ENCODE data around the gene VSNL1.

VSNL1 gene

DNA sequence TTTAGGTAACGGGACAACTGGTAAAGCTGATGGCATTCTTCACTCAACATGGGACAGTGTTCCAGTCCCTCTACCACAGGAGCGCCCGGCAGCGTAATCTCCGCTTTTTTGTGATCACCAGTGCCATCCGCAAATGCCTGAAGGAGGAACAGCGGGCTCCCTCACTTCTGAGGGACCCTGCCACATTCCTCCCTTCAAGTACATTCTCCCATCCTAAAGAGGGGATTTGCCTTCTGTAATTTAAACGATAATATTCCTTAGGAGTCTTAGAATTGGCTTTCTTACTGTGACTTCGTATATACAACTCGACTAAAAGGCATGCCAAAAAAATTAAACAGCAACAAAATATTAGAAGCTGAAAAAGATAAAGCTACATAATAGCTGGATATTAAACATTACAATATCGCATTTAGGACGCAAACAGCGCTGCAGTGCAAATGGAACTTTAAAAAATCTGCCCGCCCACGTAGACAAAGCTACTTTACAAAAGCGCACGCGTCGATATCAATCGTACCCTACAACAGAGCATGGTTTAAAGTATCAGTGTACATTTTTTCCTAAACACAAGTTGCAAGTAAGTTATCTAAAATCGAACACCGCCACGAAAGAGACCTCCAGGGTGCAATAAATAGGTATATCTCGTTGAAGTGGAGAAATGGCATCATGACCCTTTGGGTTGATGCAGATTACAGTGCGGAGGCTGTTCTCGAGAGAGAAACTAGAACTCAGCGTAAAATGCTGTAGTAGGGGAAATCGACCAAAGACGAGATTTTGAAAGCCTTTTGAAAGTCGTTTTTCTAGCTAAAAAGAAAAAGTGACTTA lies 2.3 kb upstream of the VSNL1 start:
- Mint-ChIP-seq H3K27ac (no peak overlapping the region), H3K36me3 (ENCODE audit: low read depth) (no peaks in the 10 kb centered on the region), H3K9me3 (no peaks in the 10 kb centered on the region), H3K4me1 (ENCODE audit: low read depth) (peaks cover 5% of the 10 kb centered on the region), H3K27me3 (peaks cover 60% of the 10 kb centered on the region), H3K4me3 (no peak overlapping the region)
- no peak for DNase-seq

DNA sequence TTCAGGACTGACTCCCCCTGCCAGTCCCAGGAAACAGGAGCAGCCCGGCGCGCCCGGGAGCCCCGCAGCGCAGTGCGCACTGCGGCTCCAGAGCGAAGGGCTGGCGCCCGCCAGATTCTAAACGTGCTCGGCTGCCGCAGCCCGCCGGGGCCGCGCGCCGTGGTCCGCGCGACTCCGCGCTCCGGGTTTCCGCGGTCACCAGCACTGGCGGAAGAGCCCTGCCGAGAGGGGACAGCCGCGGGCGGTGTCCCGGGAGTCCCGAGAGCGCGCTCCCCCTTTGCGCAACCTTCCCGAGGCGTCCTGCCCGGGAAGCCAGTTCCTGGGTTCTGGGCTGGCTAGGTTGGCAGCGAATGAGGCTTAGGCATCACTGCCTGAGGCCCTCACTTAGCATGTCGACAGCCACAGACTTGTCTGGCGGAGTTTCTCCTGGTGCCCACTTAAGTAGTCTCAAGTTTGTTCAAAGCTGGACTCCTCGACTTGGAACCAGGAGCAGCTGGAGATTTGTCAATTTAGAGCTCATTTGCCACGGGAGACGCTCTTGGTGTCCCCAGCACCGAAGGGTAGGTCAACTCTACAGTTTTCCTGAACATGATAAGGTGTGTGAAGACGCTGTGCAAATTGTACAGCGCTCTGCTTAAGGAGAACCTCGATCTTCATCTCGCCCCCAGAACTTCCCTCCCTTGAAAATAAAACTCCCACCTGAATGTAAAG lies 1.5 kb upstream of the VSNL1 start:
- DNase-seq = no peak
- Mint-ChIP-seq H3K4me1 (ENCODE audit: low read depth) (peaks cover 5% of the 10 kb centered on the region), H3K4me3 (no peak overlapping the region), H3K9me3 (no peaks in the 10 kb centered on the region), H3K27ac (no peak overlapping the region), H3K36me3 (ENCODE audit: low read depth) (no peaks in the 10 kb centered on the region), H3K27me3 (peaks cover 65% of the 10 kb centered on the region)

DNA sequence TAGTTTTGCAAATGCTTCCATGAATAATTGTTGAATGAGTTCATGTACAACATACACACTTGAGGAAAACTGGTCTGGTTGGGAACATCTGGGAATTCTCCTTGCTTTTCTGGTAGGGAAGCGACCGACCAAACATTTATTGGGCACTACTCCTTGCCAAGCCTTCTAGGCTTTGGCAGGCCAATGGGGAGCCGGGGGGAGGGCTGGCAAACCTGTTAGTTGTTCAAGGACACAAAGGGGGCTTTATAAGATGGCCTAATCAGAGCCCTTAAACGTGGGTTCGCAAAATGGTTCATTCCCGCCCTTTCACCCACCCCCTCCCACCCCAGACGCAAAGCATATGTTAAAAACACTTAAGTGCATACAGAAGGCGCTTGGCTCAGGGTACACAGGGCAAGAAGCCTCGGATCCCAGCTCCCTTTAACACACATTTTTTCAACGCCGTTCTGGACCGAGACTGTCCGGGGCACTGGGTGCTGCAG lies 844 bp upstream of the VSNL1 start:
- DNase-seq = no peak
- Mint-ChIP-seq H3K27me3 (peaks cover 69% of the 10 kb centered on the region), H3K36me3 (ENCODE audit: low read depth) (no peaks in the 10 kb centered on the region), H3K9me3 (no peaks in the 10 kb centered on the region), H3K4me1 (ENCODE audit: low read depth) (peaks cover 5% of the 10 kb centered on the region), H3K27ac (no peak overlapping the region), H3K4me3 (no peak overlapping the region)

DNA sequence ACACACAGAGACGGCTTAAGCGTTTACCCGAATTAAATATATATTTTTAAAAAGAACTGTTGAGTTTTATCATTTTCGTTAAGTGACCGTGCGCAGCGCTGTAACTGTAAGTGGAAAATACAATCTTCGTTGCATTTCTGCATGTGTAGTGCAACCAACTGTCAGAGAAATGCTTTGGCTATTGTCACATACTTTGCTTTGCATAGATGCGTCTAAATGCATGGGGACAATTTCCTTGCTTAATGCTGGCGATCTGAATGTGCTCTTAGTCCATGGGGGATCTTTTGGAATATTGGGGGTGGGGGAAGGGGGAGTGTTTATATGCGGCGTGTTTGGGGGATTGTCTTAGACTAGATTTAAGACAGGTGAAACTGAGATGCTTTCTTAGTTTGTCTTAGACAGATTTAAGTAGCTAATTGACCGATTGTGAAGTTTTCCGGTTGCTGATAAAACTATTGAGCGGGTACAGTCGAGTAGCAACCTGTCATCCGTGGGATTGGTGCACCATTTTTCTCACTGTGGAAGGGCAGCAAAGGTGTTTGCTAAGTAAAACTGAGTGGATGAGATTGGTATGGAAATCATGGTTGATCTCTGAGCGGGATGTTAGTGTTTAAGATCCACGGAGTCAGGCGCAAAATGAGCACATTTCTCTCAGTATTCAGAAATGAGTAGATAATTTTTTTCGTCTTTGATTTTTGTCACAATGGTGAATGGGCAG lies 476 bp downstream of the VSNL1 start:
- H3K4me3 Mint-ChIP-seq = no peak overlapping the region
- H3K27me3 Mint-ChIP-seq = peaks cover 69% of the 10 kb centered on the region
- H3K36me3 Mint-ChIP-seq (ENCODE audit: low read depth) = no peaks in the 10 kb centered on the region
- peaks cover 5% of the 10 kb centered on the region for H3K4me1 Mint-ChIP-seq (ENCODE audit: low read depth)
- no peak overlapping the region for H3K27ac Mint-ChIP-seq
- no peak for DNase-seq
- no peaks in the 10 kb centered on the region for H3K9me3 Mint-ChIP-seq

DNA sequence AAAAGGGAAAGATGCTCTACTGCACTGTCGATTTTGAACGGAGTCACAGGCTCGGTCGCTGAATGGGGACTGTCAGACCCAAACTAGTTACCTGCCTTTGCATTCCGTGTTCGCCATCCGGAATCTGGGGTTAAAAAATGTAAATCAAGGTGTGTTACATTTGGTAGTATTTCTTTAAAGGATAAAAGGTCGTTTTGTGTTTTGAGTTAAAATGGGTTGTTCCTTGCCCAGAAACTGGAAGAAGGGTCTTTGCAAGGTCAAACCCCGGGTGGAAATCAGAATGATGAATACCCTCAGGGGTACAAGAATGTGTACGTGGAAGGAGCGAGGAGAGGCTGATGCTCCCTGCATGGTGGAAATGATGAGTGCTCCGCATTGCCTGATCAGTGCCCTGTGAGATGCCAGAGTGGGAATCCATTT lies 1.0 kb downstream of the VSNL1 start:
- Mint-ChIP-seq H3K27ac (no peak overlapping the region), H3K4me1 (ENCODE audit: low read depth) (peaks cover 5% of the 10 kb centered on the region), H3K4me3 (no peak overlapping the region), H3K9me3 (no peaks in the 10 kb centered on the region), H3K36me3 (ENCODE audit: low read depth) (no peaks in the 10 kb centered on the region), H3K27me3 (peaks cover 63% of the 10 kb centered on the region)
- DNase-seq = no peak

DNA sequence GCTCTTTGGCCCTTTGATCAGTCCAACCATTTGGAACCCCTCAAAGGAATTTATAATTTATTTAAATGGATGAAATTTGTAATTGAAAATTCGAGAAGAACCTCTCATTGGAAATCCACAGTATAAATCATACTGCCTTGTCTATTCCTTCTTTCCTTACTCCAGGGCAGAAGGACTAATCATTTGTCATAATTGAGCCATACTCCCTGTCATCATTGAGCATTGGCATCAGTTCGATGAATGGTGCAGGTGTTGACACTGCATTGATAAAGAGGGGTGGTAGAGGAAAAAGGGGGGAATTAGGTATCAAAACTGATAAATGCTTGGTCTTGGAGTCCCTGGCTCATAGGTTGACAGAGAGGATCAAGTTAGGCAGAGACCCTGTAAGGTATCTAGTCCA lies 2.0 kb downstream of the VSNL1 start:
- peaks cover 57% of the 10 kb centered on the region for H3K27me3 Mint-ChIP-seq
- H3K9me3 Mint-ChIP-seq = no peaks in the 10 kb centered on the region
- no peaks in the 10 kb centered on the region for H3K36me3 Mint-ChIP-seq (ENCODE audit: low read depth)
- H3K4me1 Mint-ChIP-seq (ENCODE audit: low read depth) = peaks cover 5% of the 10 kb centered on the region
- no peak for DNase-seq
- H3K27ac Mint-ChIP-seq = no peak overlapping the region
- H3K4me3 Mint-ChIP-seq = no peak overlapping the region

DNA sequence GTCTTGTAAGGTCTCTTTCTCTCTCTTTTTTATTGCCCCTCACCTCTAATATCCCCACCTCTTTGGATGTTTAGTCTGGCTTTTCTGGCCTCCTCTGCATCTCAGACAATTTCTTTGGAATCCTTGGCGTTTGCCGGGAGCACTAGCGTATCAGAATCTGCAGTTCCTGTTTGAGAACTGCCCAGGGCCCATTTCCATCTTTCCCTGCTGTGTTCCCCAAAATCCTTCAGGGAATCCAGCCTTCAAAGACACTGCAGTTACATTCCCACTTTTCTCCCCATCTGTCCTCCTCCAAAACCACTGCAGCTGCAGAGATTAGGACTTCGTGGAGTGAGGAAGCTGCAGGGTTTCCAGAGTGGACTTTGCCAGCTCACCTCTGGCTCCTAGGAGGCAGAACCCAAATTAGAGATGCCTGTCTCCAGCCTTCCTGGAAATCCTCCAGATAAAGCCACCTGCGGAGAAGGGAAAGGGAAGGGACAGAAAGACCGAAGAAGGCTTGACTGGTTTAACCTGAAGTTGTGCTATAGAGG lies 2.7 kb downstream of the VSNL1 start:
- no peaks in the 10 kb centered on the region for H3K9me3 Mint-ChIP-seq
- H3K27me3 Mint-ChIP-seq = peaks cover 53% of the 10 kb centered on the region
- DNase-seq = no peak
- no peak overlapping the region for H3K27ac Mint-ChIP-seq
- no peaks in the 10 kb centered on the region for H3K36me3 Mint-ChIP-seq (ENCODE audit: low read depth)
- no peak overlapping the region for H3K4me3 Mint-ChIP-seq
- peaks cover 4% of the 10 kb centered on the region for H3K4me1 Mint-ChIP-seq (ENCODE audit: low read depth)

DNA sequence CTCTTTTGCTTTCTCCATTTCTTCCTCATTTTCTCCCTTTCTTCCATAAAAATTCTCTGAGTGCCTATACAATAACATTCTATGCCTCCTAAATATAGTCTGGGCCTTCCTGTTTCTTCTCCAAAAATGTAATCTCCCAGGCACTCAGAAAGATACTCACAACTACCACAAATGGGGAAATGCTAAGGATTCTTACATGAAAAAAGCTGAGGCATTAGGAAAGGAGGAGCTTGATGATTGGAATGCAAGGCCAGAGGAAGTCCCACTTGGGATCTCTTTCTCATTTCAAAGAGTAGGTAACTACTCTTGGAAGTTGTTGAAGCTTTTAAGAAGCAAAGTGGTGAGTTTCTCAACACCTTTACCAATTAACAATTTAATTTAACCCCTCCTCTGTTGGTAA lies 3.4 kb downstream of the VSNL1 start:
- Mint-ChIP-seq H3K36me3 (ENCODE audit: low read depth) (no peaks in the 10 kb centered on the region), H3K4me1 (ENCODE audit: low read depth) (no peaks in the 10 kb centered on the region), H3K4me3 (no peak overlapping the region), H3K9me3 (no peaks in the 10 kb centered on the region), H3K27ac (no peak overlapping the region), H3K27me3 (peaks cover 55% of the 10 kb centered on the region)
- DNase-seq = no peak

DNA sequence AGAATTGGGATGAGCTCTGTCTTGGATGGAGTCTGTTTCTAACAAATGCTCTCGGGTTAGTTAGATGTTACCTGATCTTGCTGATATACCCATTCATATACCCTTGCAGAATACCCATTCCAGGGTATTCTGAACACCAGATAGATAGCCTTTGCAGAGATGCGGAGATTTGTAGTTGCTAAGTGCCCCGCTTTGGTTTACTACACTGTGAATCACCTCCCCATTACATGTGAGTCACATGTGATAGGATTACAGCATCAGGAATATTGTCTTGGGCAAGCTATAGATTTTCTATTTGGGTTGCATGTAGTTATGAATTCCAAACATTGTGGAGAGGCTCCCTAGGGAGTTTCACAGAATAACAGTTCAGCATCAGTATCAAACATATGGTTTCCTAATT lies 3.8 kb downstream of the VSNL1 start:
- Mint-ChIP-seq H3K27ac (no peak overlapping the region), H3K27me3 (peaks cover 55% of the 10 kb centered on the region)

DNA sequence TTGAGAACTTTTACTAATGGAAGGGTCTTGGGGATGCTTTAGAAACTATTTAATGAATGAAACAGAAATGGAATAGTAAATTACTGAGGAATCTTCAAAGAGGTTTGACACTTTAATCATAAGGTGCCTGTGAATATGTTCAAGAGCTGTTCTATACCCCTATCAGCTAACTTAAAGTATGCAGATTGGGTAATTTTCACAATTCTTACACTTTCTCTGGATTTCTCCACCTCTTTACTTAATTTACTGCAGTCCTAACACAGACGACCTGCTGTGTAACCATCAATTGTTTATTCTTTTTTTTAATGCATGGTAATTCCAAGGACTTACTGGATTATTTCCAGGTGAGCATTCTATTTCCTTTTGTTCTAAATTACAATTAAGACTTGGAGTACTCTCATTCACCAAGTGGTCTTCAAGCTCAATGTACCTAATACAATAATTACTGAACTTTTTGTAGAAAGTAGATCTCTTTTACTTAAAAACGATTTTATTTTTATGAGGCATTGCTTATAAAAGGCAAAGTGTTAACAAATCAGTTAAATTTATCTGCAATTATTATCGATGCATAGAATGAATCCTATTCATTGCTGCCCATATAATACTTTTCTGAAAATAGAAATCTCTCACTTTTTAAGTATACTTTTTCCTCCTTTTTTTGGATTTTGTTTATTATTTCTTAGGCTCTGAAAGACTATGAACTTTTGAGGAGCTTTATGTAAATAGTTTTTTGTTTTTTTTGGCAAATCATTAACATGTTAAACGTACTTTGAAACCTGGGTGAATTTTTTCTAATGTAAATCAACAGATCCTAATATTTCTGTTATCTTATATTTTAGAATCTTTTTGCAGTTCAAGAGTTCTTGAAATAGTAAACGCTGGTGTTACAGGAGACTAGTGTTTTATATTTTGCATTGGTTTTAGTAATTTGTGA lies 5.5 kb downstream of the VSNL1 start:
- no peaks in the 10 kb centered on the region for H3K36me3 Mint-ChIP-seq (ENCODE audit: low read depth)
- peaks cover 42% of the 10 kb centered on the region for H3K27me3 Mint-ChIP-seq
- no peaks in the 10 kb centered on the region for H3K9me3 Mint-ChIP-seq
- no peaks in the 10 kb centered on the region for H3K4me1 Mint-ChIP-seq (ENCODE audit: low read depth)
- no peak overlapping the region for H3K27ac Mint-ChIP-seq
- no peak overlapping the region for H3K4me3 Mint-ChIP-seq
- no peak for DNase-seq

More for the DNA sequence above, 3.8 kb downstream of the VSNL1 start:
- Mint-ChIP-seq H3K4me1 (ENCODE audit: low read depth) (no peaks in the 10 kb centered on the region), H3K9me3 (no peaks in the 10 kb centered on the region), H3K36me3 (ENCODE audit: low read depth) (no peaks in the 10 kb centered on the region), H3K4me3 (no peak overlapping the region)
- DNase-seq = no peak

DNA sequence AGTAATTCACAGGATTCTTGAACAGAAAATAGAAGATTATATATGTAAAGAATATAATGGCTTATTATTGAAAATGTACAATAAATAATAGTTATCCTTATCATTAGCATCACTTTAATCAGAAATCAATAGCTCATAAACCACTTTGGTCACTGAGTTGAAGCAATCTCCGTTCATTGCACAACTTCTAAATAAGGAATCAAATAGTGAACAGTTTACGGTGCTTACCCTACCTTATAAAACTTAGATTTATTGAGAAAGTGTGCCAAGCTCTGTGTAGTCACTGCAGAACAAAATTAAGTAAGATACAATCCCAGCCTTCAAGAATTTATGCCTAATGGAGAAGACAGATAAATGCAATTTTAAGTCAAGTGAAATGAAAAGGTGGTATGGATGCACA lies 6.7 kb downstream of the VSNL1 start:
- no peaks in the 10 kb centered on the region for H3K9me3 Mint-ChIP-seq
- peaks cover 33% of the 10 kb centered on the region for H3K27me3 Mint-ChIP-seq
- DNase-seq = no peak
- H3K4me1 Mint-ChIP-seq (ENCODE audit: low read depth) = no peaks in the 10 kb centered on the region
- H3K36me3 Mint-ChIP-seq (ENCODE audit: low read depth) = no peaks in the 10 kb centered on the region
- no peak overlapping the region for H3K4me3 Mint-ChIP-seq
- H3K27ac Mint-ChIP-seq = no peak overlapping the region

DNA sequence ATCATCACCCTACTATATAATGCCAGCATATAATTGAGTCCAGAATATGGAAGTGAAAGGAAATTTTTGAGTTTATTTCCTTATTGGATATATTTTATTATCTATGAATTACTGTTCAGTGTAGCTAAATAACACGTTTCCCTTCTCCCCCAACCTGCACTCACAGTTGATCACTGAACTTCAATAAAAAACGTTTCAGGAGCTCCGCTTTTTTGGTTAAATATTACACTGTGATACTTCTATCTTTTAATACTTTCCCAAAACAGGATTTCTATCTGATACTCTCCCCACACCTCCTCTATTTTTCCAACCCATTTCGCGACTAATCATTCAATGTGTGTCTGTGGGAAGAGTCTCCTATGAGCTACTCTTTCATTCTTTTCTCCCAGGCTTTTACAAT lies 7.2 kb downstream of the VSNL1 start:
- no peak for DNase-seq
- H3K4me3 Mint-ChIP-seq = no peak overlapping the region
- H3K27me3 Mint-ChIP-seq = peaks cover 30% of the 10 kb centered on the region
- no peaks in the 10 kb centered on the region for H3K36me3 Mint-ChIP-seq (ENCODE audit: low read depth)
- H3K9me3 Mint-ChIP-seq = no peaks in the 10 kb centered on the region
- H3K27ac Mint-ChIP-seq = no peak overlapping the region
- H3K4me1 Mint-ChIP-seq (ENCODE audit: low read depth) = no peaks in the 10 kb centered on the region

DNA sequence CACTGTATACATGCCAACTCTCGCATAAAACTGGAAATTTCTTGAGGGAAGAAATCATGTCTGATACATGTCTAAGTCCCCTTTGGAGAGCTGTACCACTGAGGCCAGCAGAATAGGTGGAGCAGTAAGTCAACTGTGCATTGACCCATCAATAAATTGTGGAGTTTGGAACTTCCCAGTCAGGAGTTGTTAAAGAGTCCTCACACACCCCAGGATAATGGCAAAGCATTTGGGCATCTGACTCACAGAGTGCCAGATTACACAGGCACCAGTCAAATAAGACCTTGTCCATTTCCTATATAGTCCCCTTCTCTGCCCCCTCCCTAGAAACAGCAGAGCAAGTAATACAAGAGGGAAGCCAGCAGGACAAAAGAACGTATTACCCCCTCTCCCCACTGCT lies 10.4 kb downstream of the VSNL1 start:
- DNase-seq = no peak
- no peaks in the 10 kb centered on the region for H3K4me1 Mint-ChIP-seq (ENCODE audit: low read depth)
- no peak overlapping the region for H3K27ac Mint-ChIP-seq
- peaks cover 16% of the 10 kb centered on the region for H3K27me3 Mint-ChIP-seq
- no peak overlapping the region for H3K4me3 Mint-ChIP-seq
- no peaks in the 10 kb centered on the region for H3K36me3 Mint-ChIP-seq (ENCODE audit: low read depth)
- H3K9me3 Mint-ChIP-seq = no peaks in the 10 kb centered on the region

DNA sequence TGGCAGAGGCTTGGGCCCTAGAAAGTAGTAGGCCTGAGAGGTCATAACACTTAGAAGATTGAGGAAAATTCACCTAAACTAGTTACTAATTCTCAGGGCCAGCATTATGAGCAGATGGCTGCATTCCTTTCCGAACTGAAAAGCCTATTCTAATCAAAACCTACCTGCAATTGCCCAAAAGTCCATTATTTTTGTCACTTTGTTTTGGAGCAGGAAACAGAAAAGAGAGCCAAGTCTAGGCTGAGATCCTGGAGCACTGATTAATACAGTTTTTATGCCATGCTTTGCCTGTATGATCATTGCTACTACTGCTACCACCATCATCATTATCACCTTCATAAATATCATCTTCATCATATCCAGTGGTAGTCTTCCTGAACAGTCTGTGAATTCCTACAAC lies 14.7 kb downstream of the VSNL1 start:
- Mint-ChIP-seq H3K27ac (no peak overlapping the region), H3K4me3 (no peak overlapping the region), H3K27me3 (no peaks in the 10 kb centered on the region), H3K9me3 (no peaks in the 10 kb centered on the region), H3K4me1 (ENCODE audit: low read depth) (no peaks in the 10 kb centered on the region), H3K36me3 (ENCODE audit: low read depth) (no peaks in the 10 kb centered on the region)
- no peak for DNase-seq
